ENCODE data around the gene SYT17. TPM values are rescaled to one million over a fixed set of nuclear protein-coding genes. Genes with fewer than 3 reads are reported as not detected.

Gene SYT17
- total RNA-seq, 4 donors from 2014 or later: 4.2 to 30.5 (median 9.6) TPM

DNA sequence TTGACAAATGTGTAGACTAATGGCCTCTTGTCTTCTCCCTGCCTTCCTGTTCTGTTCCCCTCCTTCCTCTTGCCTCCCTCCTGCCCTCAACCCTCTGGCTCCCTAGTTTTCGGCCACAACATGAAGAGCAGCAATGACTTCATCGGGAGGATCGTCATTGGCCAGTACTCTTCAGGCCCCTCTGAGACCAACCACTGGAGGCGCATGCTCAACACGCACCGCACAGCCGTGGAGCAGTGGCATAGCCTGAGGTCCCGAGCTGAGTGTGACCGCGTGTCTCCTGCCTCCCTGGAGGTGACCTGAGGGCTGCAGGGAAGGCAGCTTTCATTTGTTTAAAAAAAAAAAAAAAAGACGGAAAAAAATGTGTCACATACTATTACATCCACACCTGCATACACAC, 98.7 kb downstream of the SYT17 start:
- H3K4me1 ChIP-seq: no peaks in the 10 kb centered on the region
- peaks cover 0 to 4% (median 0%) of the 10 kb centered on the region in 4 donors for H3K9me3 ChIP-seq
- H3K36me3 ChIP-seq: no peaks in the 10 kb centered on the region
- DNase-seq: no peak
- H3K27ac ChIP-seq: no peak overlapping the region
- TF ChIP-seq POLR2A (IDR thresholded peaks at IDR 0.05): no peak
- TF ChIP-seq, protein P1, sequence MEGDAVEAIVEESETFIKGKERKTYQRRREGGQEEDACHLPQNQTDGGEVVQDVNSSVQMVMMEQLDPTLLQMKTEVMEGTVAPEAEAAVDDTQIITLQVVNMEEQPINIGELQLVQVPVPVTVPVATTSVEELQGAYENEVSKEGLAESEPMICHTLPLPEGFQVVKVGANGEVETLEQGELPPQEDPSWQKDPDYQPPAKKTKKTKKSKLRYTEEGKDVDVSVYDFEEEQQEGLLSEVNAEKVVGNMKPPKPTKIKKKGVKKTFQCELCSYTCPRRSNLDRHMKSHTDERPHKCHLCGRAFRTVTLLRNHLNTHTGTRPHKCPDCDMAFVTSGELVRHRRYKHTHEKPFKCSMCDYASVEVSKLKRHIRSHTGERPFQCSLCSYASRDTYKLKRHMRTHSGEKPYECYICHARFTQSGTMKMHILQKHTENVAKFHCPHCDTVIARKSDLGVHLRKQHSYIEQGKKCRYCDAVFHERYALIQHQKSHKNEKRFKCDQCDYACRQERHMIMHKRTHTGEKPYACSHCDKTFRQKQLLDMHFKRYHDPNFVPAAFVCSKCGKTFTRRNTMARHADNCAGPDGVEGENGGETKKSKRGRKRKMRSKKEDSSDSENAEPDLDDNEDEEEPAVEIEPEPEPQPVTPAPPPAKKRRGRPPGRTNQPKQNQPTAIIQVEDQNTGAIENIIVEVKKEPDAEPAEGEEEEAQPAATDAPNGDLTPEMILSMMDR (IDR thresholded peaks at IDR 0.05): no peak
- no peak overlapping the region for H3K4me3 ChIP-seq
- no peaks in the 10 kb centered on the region for H3K27me3 ChIP-seq

DNA sequence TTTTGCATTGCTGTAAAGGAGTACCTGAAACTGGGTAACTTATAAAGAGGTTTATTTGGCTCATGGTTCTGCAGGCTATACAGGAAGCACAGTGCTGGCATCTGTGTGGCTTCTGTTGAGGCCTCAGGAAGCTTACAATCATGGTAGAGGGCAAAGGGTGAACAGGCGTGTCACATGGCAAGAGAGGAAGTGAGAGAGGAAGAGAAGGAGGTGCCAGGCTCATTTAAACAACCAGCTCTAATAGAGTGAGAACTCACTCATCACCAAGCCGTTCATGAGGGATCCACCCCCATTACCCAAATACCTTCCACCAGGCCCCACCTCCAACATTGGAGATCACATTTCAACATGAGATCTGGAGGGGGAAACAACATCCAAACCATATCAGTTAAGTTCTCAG, 101.1 kb downstream of the SYT17 start:
- Histone ChIP-seq H3K4me3 (no peak overlapping the region), H3K4me1 (no peaks in the 10 kb centered on the region), H3K36me3 (no peaks in the 10 kb centered on the region), H3K27ac (no peak overlapping the region), H3K27me3 (no peaks in the 10 kb centered on the region), H3K9me3 (no peaks in the 10 kb centered on the region)
- no peak for TF ChIP-seq POLR2A (IDR thresholded peaks at IDR 0.05)
- TF ChIP-seq, protein P1 (IDR thresholded peaks at IDR 0.05): no peak
- DNase-seq: no peak

DNA sequence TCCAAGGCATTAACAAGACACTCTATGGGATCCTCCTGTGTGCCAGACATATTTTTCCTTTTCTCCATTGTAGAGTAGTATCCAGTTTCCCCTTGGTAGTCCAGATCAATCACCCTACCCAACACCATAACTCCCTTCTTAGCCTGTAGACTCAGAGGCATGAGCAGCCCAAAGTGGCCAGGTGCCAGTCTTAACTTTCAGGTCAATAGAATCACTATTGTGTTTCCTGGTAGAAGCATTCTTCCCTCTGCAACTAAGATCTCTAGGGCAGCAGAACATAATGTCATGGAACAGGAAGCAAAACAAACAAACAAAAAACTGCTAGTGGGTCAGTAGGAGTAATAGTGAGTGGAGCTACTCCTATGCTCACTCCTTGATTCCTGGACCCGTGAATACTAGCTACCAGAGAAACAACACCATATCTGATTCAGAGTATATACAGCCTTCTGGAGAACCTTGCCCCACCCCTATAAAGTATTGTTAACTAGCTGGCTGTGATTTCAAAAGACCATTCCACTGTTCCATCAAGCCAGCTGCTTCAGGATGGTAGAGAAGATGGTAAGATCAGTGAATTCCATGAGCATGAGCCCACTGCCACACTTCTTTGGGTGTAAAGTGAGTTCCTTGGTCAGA, 106.2 kb downstream of the SYT17 start:
- H3K36me3 ChIP-seq: no peaks in the 10 kb centered on the region

DNA sequence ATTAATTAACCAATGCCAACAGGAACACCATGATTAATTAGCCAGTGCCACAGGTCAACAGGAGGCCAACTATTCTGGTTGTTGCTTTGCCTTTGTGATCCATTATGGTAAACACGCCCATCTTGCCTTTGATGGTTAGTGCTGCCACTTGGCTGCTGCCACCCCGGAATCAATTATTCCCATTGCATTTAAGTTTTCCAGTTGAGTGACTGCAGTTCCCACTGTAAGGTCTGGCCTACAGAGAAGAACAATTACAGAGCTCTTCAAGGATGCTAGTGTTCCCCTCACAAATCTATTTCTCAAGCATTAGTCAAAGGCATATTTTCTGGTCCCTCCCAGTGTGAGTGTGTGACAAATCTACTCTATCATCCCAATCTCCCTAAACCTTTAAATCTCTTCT, 110.4 kb downstream of the SYT17 start:
- Histone ChIP-seq H3K27me3 (no peaks in the 10 kb centered on the region), H3K4me3 (no peak overlapping the region), H3K36me3 (no peaks in the 10 kb centered on the region), H3K27ac (no peak overlapping the region), H3K4me1 (no peaks in the 10 kb centered on the region), H3K9me3 (no peaks in the 10 kb centered on the region)
- TF ChIP-seq POLR2A (IDR thresholded peaks at IDR 0.05): no peak
- TF ChIP-seq, protein P1 (IDR thresholded peaks at IDR 0.05): no peak
- no peak for DNase-seq

More for the DNA sequence above, 106.2 kb downstream of the SYT17 start:
- H3K4me3 ChIP-seq: no peak overlapping the region
- DNase-seq: no peak
- H3K9me3 ChIP-seq: no peaks in the 10 kb centered on the region
- H3K27ac ChIP-seq: no peak overlapping the region
- no peak for TF ChIP-seq POLR2A (IDR thresholded peaks at IDR 0.05)
- TF ChIP-seq, protein P1 (IDR thresholded peaks at IDR 0.05): no peak
- no peaks in the 10 kb centered on the region for H3K27me3 ChIP-seq
- no peaks in the 10 kb centered on the region for H3K4me1 ChIP-seq

DNA sequence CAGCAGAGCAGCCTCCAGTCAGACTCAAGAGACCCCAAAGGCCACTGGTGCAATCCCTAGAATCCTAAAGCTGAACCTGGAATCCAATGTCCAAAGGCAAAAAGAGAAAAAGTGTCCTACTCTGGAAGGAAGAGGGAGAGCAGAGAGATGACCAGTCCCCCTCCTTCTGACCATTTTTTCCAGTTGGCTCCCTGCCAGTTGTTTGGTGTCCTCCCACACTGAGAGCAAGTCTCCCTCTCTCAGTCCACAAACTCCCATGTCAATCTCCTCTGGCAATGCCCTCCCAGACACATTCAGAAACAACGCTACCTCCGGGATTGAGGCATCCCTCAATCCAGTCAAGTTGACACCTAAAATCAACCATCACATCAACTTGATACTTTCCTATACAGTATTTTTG, 113.2 kb downstream of the SYT17 start:
- TF ChIP-seq POLR2A (IDR thresholded peaks at IDR 0.05): no peak
- TF ChIP-seq, protein P1 (IDR thresholded peaks at IDR 0.05): no peak
- H3K27me3 ChIP-seq: no peaks in the 10 kb centered on the region
- DNase-seq: no peak

DNA sequence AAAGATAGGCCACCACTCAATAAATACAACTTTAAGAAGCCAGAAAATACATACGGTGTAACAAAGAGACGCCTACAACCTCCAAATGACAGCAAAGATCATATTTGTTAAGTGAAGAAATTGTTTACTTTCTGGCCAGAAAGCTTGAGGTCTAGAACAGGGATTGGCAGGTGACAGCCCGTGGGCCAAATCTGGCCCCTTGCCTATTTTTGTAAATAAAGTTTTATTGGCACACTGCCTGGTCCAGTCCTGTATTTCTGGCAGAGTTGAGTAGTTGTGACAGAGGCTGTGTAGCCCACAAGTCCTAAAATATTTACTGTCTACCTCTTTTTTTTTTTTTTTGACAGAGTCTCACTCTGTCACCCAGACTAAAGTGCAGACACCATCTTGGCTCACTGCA, 114.1 kb downstream of the SYT17 start:
- no peak overlapping the region for H3K27ac ChIP-seq
- no peak for TF ChIP-seq POLR2A (IDR thresholded peaks at IDR 0.05)
- TF ChIP-seq, protein P1 (IDR thresholded peaks at IDR 0.05): no peak
- no peak for DNase-seq
- no peaks in the 10 kb centered on the region for H3K27me3 ChIP-seq
- no peaks in the 10 kb centered on the region for H3K9me3 ChIP-seq
- H3K36me3 ChIP-seq: no peaks in the 10 kb centered on the region
- no peaks in the 10 kb centered on the region for H3K4me1 ChIP-seq
- H3K4me3 ChIP-seq: no peak overlapping the region

More for the DNA sequence above, 113.2 kb downstream of the SYT17 start:
- Histone ChIP-seq H3K36me3 (no peaks in the 10 kb centered on the region), H3K4me3 (no peak overlapping the region), H3K9me3 (no peaks in the 10 kb centered on the region), H3K4me1 (no peaks in the 10 kb centered on the region), H3K27ac (no peak overlapping the region)

All from Peyer's patch (tissue), 4 donors.